GM19328 (cell line): Measurements from ENCODE around the gene AKAP8L.
"Not testable (repeated sequence)": the region's sequence is repeated elsewhere in the genome, so short reads cannot be mapped to it uniquely, and the experiment has no call there.

Source experiments
- ATAC-seq: cut with Tn5 transposase; IDR thresholded peaks from one replicate; pipeline ENCODE4 v1.9.1; 2021; ENCODE audit warnings: mild to moderate bottlenecking, moderate library complexity; ENCODE audit not compliant: unreplicated experiment

Gene AKAP8L

GRCh38 chr19:15363791-15364190 lies 55.0 kb downstream of the AKAP8L start:
- ATAC-seq: not testable (repeated sequence)

GRCh38 chr19:15363048-15363447 lies 55.7 kb downstream of the AKAP8L start:
- not testable (repeated sequence) for ATAC-seq

GRCh38 chr19:15360015-15360414 lies 58.8 kb downstream of the AKAP8L start:
- not testable (repeated sequence) for ATAC-seq

- no peak for ATAC-seq
Measured at GRCh38 chr19:15358918-15359317, 59.9 kb downstream of the AKAP8L start.

GRCh38 chr19:15357906-15358305 lies 60.9 kb downstream of the AKAP8L start:
- no peak for ATAC-seq

GRCh38 chr19:15354566-15355296 lies 64.1 kb downstream of the AKAP8L start:
- ATAC-seq: no peak

GRCh38 chr19:15353908-15354307 lies 64.9 kb downstream of the AKAP8L start:
- no peak for ATAC-seq

- ATAC-seq: not testable (repeated sequence)
Measured at GRCh38 chr19:15352535-15352934, 66.3 kb downstream of the AKAP8L start.

GRCh38 chr19:15341328-15341727 lies 77.5 kb downstream of the AKAP8L start:
- not testable (repeated sequence) for ATAC-seq

GRCh38 chr19:15340086-15340485 lies 78.7 kb downstream of the AKAP8L start:
- no peak for ATAC-seq

- ATAC-seq: no peak
Measured at GRCh38 chr19:15337202-15337601, 81.6 kb downstream of the AKAP8L start.

GRCh38 chr19:15335992-15336391 lies 82.8 kb downstream of the AKAP8L start:
- not testable (repeated sequence) for ATAC-seq

GRCh38 chr19:15332311-15332996 lies 86.3 kb downstream of the AKAP8L start, which contains the start of gene BRD4:
BRD4 (minus strand) TSS chr19:15332539; CDS start chr19:15273099, 59,440 bp downstream.
- ATAC-seq: peak; percentile 49

- ATAC-seq: peak; percentile 25
Measured at GRCh38 chr19:15331419-15332310, 87.1 kb downstream of the AKAP8L start.

GRCh38 chr19:15330801-15331418 lies 87.9 kb downstream of the AKAP8L start:
- no peak for ATAC-seq
